Loucy (cell line): ENCODE data around the gene ZDHHC8.

ENCODE experiments used
- H2AFZ ChIP-seq: fragments of 200-600 bp; sonication (generic); 2 replicates; pipeline ENCODE4 v1.6.0; 2016; ENCODE audit warnings: antibody characterized with exemption, mild to moderate bottlenecking, low read length, moderate library complexity
- H3F3A ChIP-seq: fragments of 200-600 bp; 2 replicates; pipeline ENCODE4 v1.6.0; 2016; ENCODE audit warnings: antibody characterized with exemption, low read depth, mild to moderate bottlenecking
- H3K27me3 ChIP-seq: fragments of 200-600 bp; sonication (generic); 2 replicates; pipeline ENCODE4 v1.6.1; 2014; ENCODE audit warnings: low read length, mild to moderate bottlenecking; ENCODE audit not compliant: insufficient read depth, poor library complexity, severe bottlenecking
- H3K36me3 ChIP-seq: fragments of 200-600 bp; sonication (generic); 2 replicates; pipeline ENCODE4 v1.6.1; 2016; ENCODE audit warnings: low read length; ENCODE audit not compliant: insufficient read depth
- H3K4me1 ChIP-seq: fragments of 200-600 bp; sonication (generic); 2 replicates; pipeline ENCODE4 v1.5.1; 2014; ENCODE audit warnings: low read length, mild to moderate bottlenecking; ENCODE audit not compliant: insufficient read depth, poor library complexity, severe bottlenecking
- H3K4me2 ChIP-seq: fragments of 200-600 bp; sonication (generic); 2 replicates; pipeline ENCODE4 v1.6.0; 2014; ENCODE audit warnings: antibody characterized with exemption, low read length, low read depth, mild to moderate bottlenecking; ENCODE audit not compliant: poor library complexity, severe bottlenecking
- H3K4me3 ChIP-seq: fragments of 200-600 bp; sonication (generic); 2 replicates; pipeline ENCODE4 v1.5.1; 2014; ENCODE audit warnings: low read length, mild to moderate bottlenecking, mixed read lengths; ENCODE audit not compliant: poor library complexity, severe bottlenecking
- H3K79me2 ChIP-seq: fragments of 200-600 bp; sonication (generic); 2 replicates; pipeline ENCODE4 v1.6.1; 2014; ENCODE audit warnings: low read length; ENCODE audit not compliant: insufficient read depth
- H3K9ac ChIP-seq: fragments of 200-600 bp; sonication (generic); 2 replicates; pipeline ENCODE4 v1.6.0; 2014; ENCODE audit warnings: mild to moderate bottlenecking, low read depth, low read length, moderate library complexity; ENCODE audit not compliant: poor library complexity, severe bottlenecking
- H3K9me2 ChIP-seq: fragments of 200-600 bp; sonication (generic); replicated peaks from 2 replicates; pipeline ENCODE4 v1.6.1; 2016; ENCODE audit warnings: low read depth, low read length, mixed read lengths
- H3K9me3 ChIP-seq: fragments of 200-600 bp; sonication (generic); 2 replicates; pipeline ENCODE4 v1.6.1; 2014; ENCODE audit warnings: mild to moderate bottlenecking, antibody characterized with exemption, low read length, low read depth; ENCODE audit not compliant: insufficient read depth
- H4K20me1 ChIP-seq: fragments of 200-600 bp; sonication (generic); 2 replicates; pipeline ENCODE4 v1.6.0; 2014; ENCODE audit warnings: antibody characterized with exemption, low read length, mild to moderate bottlenecking; ENCODE audit not compliant: insufficient read depth, poor library complexity, severe bottlenecking
- CTCF ChIP-seq: fragments of 200-600 bp; sonication (generic); conservative IDR thresholded peaks from 2 replicates; pipeline ENCODE4 v1.5.1; 2014; ENCODE audit warnings: mild to moderate bottlenecking, antibody characterized with exemption, low read length
- EZH2phosphoT487 ChIP-seq: fragments of 200-600 bp; IDR thresholded peaks from 2 replicates; pipeline ENCODE4 v1.6.1; 2018; ENCODE audit warnings: antibody characterized with exemption, mild to moderate bottlenecking, moderate library complexity, borderline replicate concordance

Gene ZDHHC8

DNA sequence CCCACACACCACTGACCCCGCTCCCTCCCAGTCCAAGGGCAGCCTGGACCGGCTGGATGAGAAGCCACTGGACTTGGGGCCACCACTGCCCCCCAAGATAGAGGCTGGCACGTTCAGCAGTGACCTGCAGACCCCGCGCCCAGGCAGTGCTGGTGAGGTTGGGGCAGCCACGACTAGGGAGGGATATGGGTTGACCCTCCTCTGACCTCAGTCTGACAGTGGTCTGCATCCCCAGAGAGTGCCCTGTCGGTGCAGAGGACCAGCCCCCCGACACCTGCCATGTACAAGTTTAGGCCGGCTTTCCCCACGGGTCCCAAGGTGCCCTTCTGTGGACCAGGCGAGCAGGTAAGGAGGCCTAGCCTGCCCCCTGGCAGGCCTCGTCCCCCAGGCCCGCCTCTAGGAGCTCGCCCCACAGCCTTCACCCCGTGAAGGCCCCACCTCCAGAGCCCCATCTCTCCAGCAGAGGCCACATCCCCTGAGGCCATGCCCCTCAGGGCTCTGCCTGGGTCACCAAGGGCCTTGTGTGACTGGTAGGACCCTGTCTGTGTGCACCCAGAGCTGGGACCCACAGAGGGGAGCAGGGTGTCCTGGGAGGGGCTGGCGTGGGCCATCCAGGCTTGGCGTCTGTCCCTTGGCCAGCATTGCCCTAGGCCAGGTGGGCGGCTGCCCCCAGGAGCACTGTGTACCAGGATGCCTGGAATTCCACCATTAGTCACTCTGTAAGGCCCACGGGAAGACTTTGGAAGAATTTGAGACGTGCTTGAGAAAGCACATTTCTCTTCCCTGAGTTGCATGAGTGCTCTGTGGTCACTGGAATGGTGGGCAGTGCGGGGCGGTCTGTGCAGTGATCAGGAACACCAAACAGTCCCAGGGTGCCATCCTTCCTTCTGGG is 9.8 kb downstream of the ZDHHC8 start:
- no peak overlapping the region for H3K9ac ChIP-seq
- peaks cover 2% of the 10 kb centered on the region for H4K20me1 ChIP-seq

GRCh38 chr22:20142711-20143621 is 11.4 kb downstream of the ZDHHC8 start:
- H3K4me2 ChIP-seq: no peak overlapping the region
- no peaks in the 10 kb centered on the region; the same call in 1 of the 2 replicates for H3K36me3 ChIP-seq
- no peak overlapping the region for H3K4me3 ChIP-seq
- H3K9me2 ChIP-seq: no peaks in the 10 kb centered on the region
- H4K20me1 ChIP-seq: peaks cover 2% of the 10 kb centered on the region
- H3K79me2 ChIP-seq: no peaks in the 10 kb centered on the region
- H3K27me3 ChIP-seq: no peaks in the 10 kb centered on the region
- H3K4me1 ChIP-seq: peaks cover 12% of the 10 kb centered on the region
- H3K9ac ChIP-seq: no peak overlapping the region
- H3F3A ChIP-seq: no peaks in the 10 kb centered on the region
- no peaks in the 10 kb centered on the region for H3K9me3 ChIP-seq
- no peak overlapping the region for H2AFZ ChIP-seq
- TF ChIP-seq EZH2phosphoT487 (no peak), CTCF (no peak)

More for the DNA sequence above, 9.8 kb downstream of the ZDHHC8 start:
- H3F3A ChIP-seq: no peaks in the 10 kb centered on the region
- no peaks in the 10 kb centered on the region for H3K9me3 ChIP-seq
- H3K36me3 ChIP-seq: no peaks in the 10 kb centered on the region; the same call in 1 of the 2 replicates
- H3K9me2 ChIP-seq: no peaks in the 10 kb centered on the region
- no peak overlapping the region for H2AFZ ChIP-seq
- no peaks in the 10 kb centered on the region for H3K27me3 ChIP-seq
- no peak overlapping the region for H3K4me3 ChIP-seq
- TF ChIP-seq EZH2phosphoT487: no peak
- no peak for TF ChIP-seq CTCF
- peaks cover 6% of the 10 kb centered on the region; the same call in 1 of the 2 replicates for H3K79me2 ChIP-seq
- peaks cover 3% of the 10 kb centered on the region for H3K4me1 ChIP-seq
- H3K4me2 ChIP-seq: no peak overlapping the region

- TF ChIP-seq EZH2phosphoT487 (no peak), CTCF (no peak)
- H3K4me3 ChIP-seq: no peak overlapping the region
- H3K4me1 ChIP-seq: peaks cover 12% of the 10 kb centered on the region
- H3K9me3 ChIP-seq: no peaks in the 10 kb centered on the region
- no peaks in the 10 kb centered on the region for H3K9me2 ChIP-seq
- H2AFZ ChIP-seq: no peak overlapping the region
- no peaks in the 10 kb centered on the region for H3K27me3 ChIP-seq
- H3F3A ChIP-seq: no peaks in the 10 kb centered on the region
- H4K20me1 ChIP-seq: no peaks in the 10 kb centered on the region
- H3K36me3 ChIP-seq: no peaks in the 10 kb centered on the region; the same call in 1 of the 2 replicates
- H3K9ac ChIP-seq: no peak overlapping the region
- no peaks in the 10 kb centered on the region for H3K79me2 ChIP-seq
- H3K4me2 ChIP-seq: no peak overlapping the region
Observed at GRCh38 chr22:20143883-20144665, 12.5 kb downstream of the ZDHHC8 start.
